ENCODE data around the gene GTPBP4.

The GTPBP4 gene

GRCh38 chr10:1025683-1026082, 37.4 kb downstream of the GTPBP4 start, which contains the start of gene IDI2:
TSS of gene IDI2 (minus strand) at chr10:1025859. CDS start at chr10:1024723, 1,136 bp downstream.
- no peak for DNase-seq
- Histone ChIP-seq H3K4me3 (ENCODE audit: control insufficient read depth in 1 of 7, extremely low read depth in 1 of 7, insufficient read depth in 4 of 7, low read depth in 2 of 7, low read length in 6 of 7) (no peak within 1 kb of the TSS), H3K27ac (ENCODE audit: insufficient read depth in 1 of 2, low read depth in 1 of 2, low read length in 2 of 2, poor library complexity in 1 of 2, severe bottlenecking in 2 of 2) (no peak within 1 kb of the TSS), H3K36me3 (ENCODE audit: control insufficient read depth in 4 of 4, insufficient read depth in 4 of 4, low read length in 3 of 4) (peaks cover 0 to 7% (median 2%) of the 10 kb centered on the region in 4 experiments), H3K4me1 (ENCODE audit: control extremely low read depth in 1 of 4, control insufficient read depth in 4 of 4, insufficient read depth in 4 of 4, low read length in 3 of 4) (no peaks in the 10 kb centered on the region), H3K27me3 (replicated peaks in 2 of 5; ENCODE audit: control insufficient read depth in 4 of 5, insufficient read depth in 5 of 5, low read length in 4 of 5) (no peaks in the 10 kb centered on the region), H3K9me3 (ENCODE audit: control extremely low read depth in 1 of 5, control insufficient read depth in 4 of 5, insufficient read depth in 2 of 5, low read depth in 1 of 5, low read length in 4 of 5) (no peaks in the 10 kb centered on the region)
- WGBS (ENCODE audit: insufficient coverage), result no CpG with 5 or more reads among the region's 1 CpG
- CTCF ChIA-PET, result interaction anchor here (0.8 kb wide), 1 partner anchor 22 kb away, joined by 3 read pairs; no protein-coding TSS in a partner anchor
- POLR2A ChIA-PET, result no interaction called here

- no peak for DNase-seq
- no peaks in the 10 kb centered on the region for H3K4me1 ChIP-seq (ENCODE audit: control extremely low read depth in 1 of 4, control insufficient read depth in 4 of 4, insufficient read depth in 4 of 4, low read length in 3 of 4)
- no peaks in the 10 kb centered on the region for H3K9me3 ChIP-seq (ENCODE audit: control extremely low read depth in 1 of 5, control insufficient read depth in 4 of 5, insufficient read depth in 2 of 5, low read depth in 1 of 5, low read length in 4 of 5)
- ChIA-PET CTCF (interaction anchor here (0.8 to 1.2 kb wide), 3 partner anchors 9 to 23 kb away, joined by 3 read pairs; no protein-coding TSS in a partner anchor), POLR2A (no interaction called here)
- 100% methylated on average over 6 of the region's 6 CpGs for WGBS (ENCODE audit: insufficient coverage)
- no peak overlapping the region for H3K4me3 ChIP-seq (ENCODE audit: control insufficient read depth in 1 of 7, extremely low read depth in 1 of 7, insufficient read depth in 4 of 7, low read depth in 2 of 7, low read length in 6 of 7)
- no peak overlapping the region for H3K27ac ChIP-seq (ENCODE audit: insufficient read depth in 1 of 2, low read depth in 1 of 2, low read length in 2 of 2, poor library complexity in 1 of 2, severe bottlenecking in 2 of 2)
- no peaks in the 10 kb centered on the region for H3K36me3 ChIP-seq (ENCODE audit: control insufficient read depth in 4 of 4, insufficient read depth in 4 of 4, low read length in 3 of 4)
- H3K27me3 ChIP-seq (replicated peaks in 2 of 5; ENCODE audit: control insufficient read depth in 4 of 5, insufficient read depth in 5 of 5, low read length in 4 of 5), result no peaks in the 10 kb centered on the region
These were observed 38.3 kb downstream of the GTPBP4 start for GRCh38 chr10:1026578-1026977.

- H3K9me3 ChIP-seq (ENCODE audit: control extremely low read depth in 1 of 5, control insufficient read depth in 4 of 5, insufficient read depth in 2 of 5, low read depth in 1 of 5, low read length in 4 of 5), result no peaks in the 10 kb centered on the region
- WGBS (ENCODE audit: insufficient coverage), result 94% methylated on average over 6 of the region's 7 CpGs
These were observed 41.6 kb downstream of the GTPBP4 start for GRCh38 chr10:1029838-1030237.

GRCh38 chr10:1033601-1034000, 45.4 kb downstream of the GTPBP4 start:
- ChIA-PET CTCF (no interaction called here), POLR2A (no interaction called here)
- Histone ChIP-seq H3K36me3 (ENCODE audit: control insufficient read depth in 4 of 4, insufficient read depth in 4 of 4, low read length in 3 of 4) (peaks cover 0 to 9% (median 5%) of the 10 kb centered on the region in 4 experiments), H3K4me3 (ENCODE audit: control insufficient read depth in 1 of 7, extremely low read depth in 1 of 7, insufficient read depth in 4 of 7, low read depth in 2 of 7, low read length in 6 of 7) (no peak overlapping the region), H3K9me3 (ENCODE audit: control extremely low read depth in 1 of 5, control insufficient read depth in 4 of 5, insufficient read depth in 2 of 5, low read depth in 1 of 5, low read length in 4 of 5) (no peaks in the 10 kb centered on the region), H3K27ac (ENCODE audit: insufficient read depth in 1 of 2, low read depth in 1 of 2, low read length in 2 of 2, poor library complexity in 1 of 2, severe bottlenecking in 2 of 2) (no peak overlapping the region), H3K27me3 (replicated peaks in 2 of 5; ENCODE audit: control insufficient read depth in 4 of 5, insufficient read depth in 5 of 5, low read length in 4 of 5) (no peaks in the 10 kb centered on the region), H3K4me1 (ENCODE audit: control extremely low read depth in 1 of 4, control insufficient read depth in 4 of 4, insufficient read depth in 4 of 4, low read length in 3 of 4) (no peaks in the 10 kb centered on the region)
- WGBS (ENCODE audit: insufficient coverage), result no CpG with 5 or more reads among the region's 1 CpG
- DNase-seq, result no peak

More at GRCh38 chr10:1029838-1030237, 41.6 kb downstream of the GTPBP4 start:
- Histone ChIP-seq H3K4me1 (ENCODE audit: control extremely low read depth in 1 of 4, control insufficient read depth in 4 of 4, insufficient read depth in 4 of 4, low read length in 3 of 4) (no peaks in the 10 kb centered on the region), H3K27ac (ENCODE audit: insufficient read depth in 1 of 2, low read depth in 1 of 2, low read length in 2 of 2, poor library complexity in 1 of 2, severe bottlenecking in 2 of 2) (no peak overlapping the region), H3K4me3 (ENCODE audit: control insufficient read depth in 1 of 7, extremely low read depth in 1 of 7, insufficient read depth in 4 of 7, low read depth in 2 of 7, low read length in 6 of 7) (no peak overlapping the region), H3K27me3 (replicated peaks in 2 of 5; ENCODE audit: control insufficient read depth in 4 of 5, insufficient read depth in 5 of 5, low read length in 4 of 5) (no peaks in the 10 kb centered on the region), H3K36me3 (ENCODE audit: control insufficient read depth in 4 of 4, insufficient read depth in 4 of 4, low read length in 3 of 4) (no peaks in the 10 kb centered on the region)
- ChIA-PET POLR2A (no interaction called here), CTCF (interaction anchor here (1.7 kb wide), 1 partner anchor 16 kb away, joined by 4 read pairs; no protein-coding TSS in a partner anchor)
- no peak for DNase-seq

- peaks cover 0 to 15% (median 11%) of the 10 kb centered on the region in 4 experiments for H3K36me3 ChIP-seq (ENCODE audit: control insufficient read depth in 4 of 4, insufficient read depth in 4 of 4, low read length in 3 of 4)
- H3K4me3 ChIP-seq (ENCODE audit: control insufficient read depth in 1 of 7, extremely low read depth in 1 of 7, insufficient read depth in 4 of 7, low read depth in 2 of 7, low read length in 6 of 7), result no peak overlapping the region
- DNase-seq, result no peak
- no peaks in the 10 kb centered on the region for H3K4me1 ChIP-seq (ENCODE audit: control extremely low read depth in 1 of 4, control insufficient read depth in 4 of 4, insufficient read depth in 4 of 4, low read length in 3 of 4)
- WGBS (ENCODE audit: insufficient coverage), result no CpG with 5 or more reads among the region's 3 CpGs
- POLR2A ChIA-PET, result no interaction called here
- H3K27ac ChIP-seq (ENCODE audit: insufficient read depth in 1 of 2, low read depth in 1 of 2, low read length in 2 of 2, poor library complexity in 1 of 2, severe bottlenecking in 2 of 2), result no peak overlapping the region
- no peaks in the 10 kb centered on the region for H3K9me3 ChIP-seq (ENCODE audit: control extremely low read depth in 1 of 5, control insufficient read depth in 4 of 5, insufficient read depth in 2 of 5, low read depth in 1 of 5, low read length in 4 of 5)
- CTCF ChIA-PET, result interaction anchor here (1.1 to 1.5 kb wide), 2 partner anchors 8 to 85 kb away, joined by 3 read pairs; no protein-coding TSS in a partner anchor
- H3K27me3 ChIP-seq (replicated peaks in 2 of 5; ENCODE audit: control insufficient read depth in 4 of 5, insufficient read depth in 5 of 5, low read length in 4 of 5), result no peaks in the 10 kb centered on the region
These were observed 46.5 kb downstream of the GTPBP4 start for GRCh38 chr10:1034758-1035157.

GRCh38 chr10:1035201-1035600, 47.0 kb downstream of the GTPBP4 start:
- no peak overlapping the region for H3K27ac ChIP-seq (ENCODE audit: insufficient read depth in 1 of 2, low read depth in 1 of 2, low read length in 2 of 2, poor library complexity in 1 of 2, severe bottlenecking in 2 of 2)
- no peak overlapping the region for H3K4me3 ChIP-seq (ENCODE audit: control insufficient read depth in 1 of 7, extremely low read depth in 1 of 7, insufficient read depth in 4 of 7, low read depth in 2 of 7, low read length in 6 of 7)
- H3K36me3 ChIP-seq (ENCODE audit: control insufficient read depth in 4 of 4, insufficient read depth in 4 of 4, low read length in 3 of 4), result peaks cover 0 to 19% (median 14%) of the 10 kb centered on the region in 4 experiments
- H3K4me1 ChIP-seq (ENCODE audit: control extremely low read depth in 1 of 4, control insufficient read depth in 4 of 4, insufficient read depth in 4 of 4, low read length in 3 of 4), result no peaks in the 10 kb centered on the region
- ChIA-PET POLR2A (no interaction called here), CTCF (interaction anchor here (1.1 to 1.5 kb wide), 2 partner anchors 8 to 85 kb away, joined by 3 read pairs; no protein-coding TSS in a partner anchor)
- 90% methylated on average over 4 of the region's 6 CpGs for WGBS (ENCODE audit: insufficient coverage)
- no peak for DNase-seq
- no peaks in the 10 kb centered on the region for H3K9me3 ChIP-seq (ENCODE audit: control extremely low read depth in 1 of 5, control insufficient read depth in 4 of 5, insufficient read depth in 2 of 5, low read depth in 1 of 5, low read length in 4 of 5)
- H3K27me3 ChIP-seq (replicated peaks in 2 of 5; ENCODE audit: control insufficient read depth in 4 of 5, insufficient read depth in 5 of 5, low read length in 4 of 5), result no peaks in the 10 kb centered on the region

GRCh38 chr10:1036341-1036791, 48.1 kb downstream of the GTPBP4 start:
- WGBS (ENCODE audit: insufficient coverage), result 93% methylated on average over 13 of the region's 14 CpGs
- CTCF ChIA-PET, result interaction anchor here (0.7 to 1.5 kb wide), 3 partner anchors 10 to 20 kb away, joined by 3 read pairs; no protein-coding TSS in a partner anchor
- Histone ChIP-seq H3K9me3 (ENCODE audit: control extremely low read depth in 1 of 5, control insufficient read depth in 4 of 5, insufficient read depth in 2 of 5, low read depth in 1 of 5, low read length in 4 of 5) (no peaks in the 10 kb centered on the region), H3K27ac (ENCODE audit: insufficient read depth in 1 of 2, low read depth in 1 of 2, low read length in 2 of 2, poor library complexity in 1 of 2, severe bottlenecking in 2 of 2) (no peak overlapping the region), H3K36me3 (ENCODE audit: control insufficient read depth in 4 of 4, insufficient read depth in 4 of 4, low read length in 3 of 4) (peaks cover 3 to 31% (median 20%) of the 10 kb centered on the region in 4 experiments), H3K4me3 (ENCODE audit: control insufficient read depth in 1 of 7, extremely low read depth in 1 of 7, insufficient read depth in 4 of 7, low read depth in 2 of 7, low read length in 6 of 7) (no peak overlapping the region), H3K27me3 (replicated peaks in 2 of 5; ENCODE audit: control insufficient read depth in 4 of 5, insufficient read depth in 5 of 5, low read length in 4 of 5) (no peaks in the 10 kb centered on the region), H3K4me1 (ENCODE audit: control extremely low read depth in 1 of 4, control insufficient read depth in 4 of 4, insufficient read depth in 4 of 4, low read length in 3 of 4) (no peaks in the 10 kb centered on the region)
- POLR2A ChIA-PET, result interaction anchor here (0.8 kb wide), 1 partner anchor 12 kb away, joined by 3 read pairs; no protein-coding TSS in a partner anchor
- DNase-seq, result no peak
